Loucy (cell line): Measurements from ENCODE around the gene TNNT2.

Experiments used
- H2AFZ ChIP-seq: fragments of 200-600 bp; sonication (generic); 2 replicates; pipeline ENCODE4 v1.6.0; 2016; ENCODE audit warnings: antibody characterized with exemption, mild to moderate bottlenecking, low read length, moderate library complexity
- H3F3A ChIP-seq: fragments of 200-600 bp; 2 replicates; pipeline ENCODE4 v1.6.0; 2016; ENCODE audit warnings: antibody characterized with exemption, low read depth, mild to moderate bottlenecking
- H3K27me3 ChIP-seq: fragments of 200-600 bp; sonication (generic); 2 replicates; pipeline ENCODE4 v1.6.1; 2014; ENCODE audit warnings: low read length, mild to moderate bottlenecking; ENCODE audit not compliant: insufficient read depth, poor library complexity, severe bottlenecking
- H3K36me3 ChIP-seq: fragments of 200-600 bp; sonication (generic); 2 replicates; pipeline ENCODE4 v1.6.1; 2016; ENCODE audit warnings: low read length; ENCODE audit not compliant: insufficient read depth
- H3K4me1 ChIP-seq: fragments of 200-600 bp; sonication (generic); 2 replicates; pipeline ENCODE4 v1.5.1; 2014; ENCODE audit warnings: low read length, mild to moderate bottlenecking; ENCODE audit not compliant: insufficient read depth, poor library complexity, severe bottlenecking
- H3K4me2 ChIP-seq: fragments of 200-600 bp; sonication (generic); 2 replicates; pipeline ENCODE4 v1.6.0; 2014; ENCODE audit warnings: antibody characterized with exemption, low read length, low read depth, mild to moderate bottlenecking; ENCODE audit not compliant: poor library complexity, severe bottlenecking
- H3K4me3 ChIP-seq: fragments of 200-600 bp; sonication (generic); 2 replicates; pipeline ENCODE4 v1.5.1; 2014; ENCODE audit warnings: low read length, mild to moderate bottlenecking, mixed read lengths; ENCODE audit not compliant: poor library complexity, severe bottlenecking
- H3K79me2 ChIP-seq: fragments of 200-600 bp; sonication (generic); 2 replicates; pipeline ENCODE4 v1.6.1; 2014; ENCODE audit warnings: low read length; ENCODE audit not compliant: insufficient read depth
- H3K9ac ChIP-seq: fragments of 200-600 bp; sonication (generic); 2 replicates; pipeline ENCODE4 v1.6.0; 2014; ENCODE audit warnings: mild to moderate bottlenecking, low read depth, low read length, moderate library complexity; ENCODE audit not compliant: poor library complexity, severe bottlenecking
- H3K9me2 ChIP-seq: fragments of 200-600 bp; sonication (generic); replicated peaks from 2 replicates; pipeline ENCODE4 v1.6.1; 2016; ENCODE audit warnings: low read depth, low read length, mixed read lengths
- H3K9me3 ChIP-seq: fragments of 200-600 bp; sonication (generic); 2 replicates; pipeline ENCODE4 v1.6.1; 2014; ENCODE audit warnings: mild to moderate bottlenecking, antibody characterized with exemption, low read length, low read depth; ENCODE audit not compliant: insufficient read depth
- H4K20me1 ChIP-seq: fragments of 200-600 bp; sonication (generic); 2 replicates; pipeline ENCODE4 v1.6.0; 2014; ENCODE audit warnings: antibody characterized with exemption, low read length, mild to moderate bottlenecking; ENCODE audit not compliant: insufficient read depth, poor library complexity, severe bottlenecking
- CTCF ChIP-seq: fragments of 200-600 bp; sonication (generic); conservative IDR thresholded peaks from 2 replicates; pipeline ENCODE4 v1.5.1; 2014; ENCODE audit warnings: mild to moderate bottlenecking, antibody characterized with exemption, low read length
- EZH2phosphoT487 ChIP-seq: fragments of 200-600 bp; IDR thresholded peaks from 2 replicates; pipeline ENCODE4 v1.6.1; 2018; ENCODE audit warnings: antibody characterized with exemption, mild to moderate bottlenecking, moderate library complexity, borderline replicate concordance

The TNNT2 gene

GRCh38 chr1:201374364-201374763, 3.1 kb downstream of the TNNT2 start:
- no peaks in the 10 kb centered on the region for H3F3A ChIP-seq

GRCh38 chr1:201371792-201372191, 5.7 kb downstream of the TNNT2 start:
- Histone ChIP-seq H3K4me3 (no peak overlapping the region), H2AFZ (no peak overlapping the region), H4K20me1 (no peaks in the 10 kb centered on the region), H3K4me2 (no peak overlapping the region), H3K79me2 (no peaks in the 10 kb centered on the region), H3K9ac (no peak overlapping the region), H3K9me2 (no peaks in the 10 kb centered on the region), H3K9me3 (no peaks in the 10 kb centered on the region), H3K36me3 (no peaks in the 10 kb centered on the region), H3K4me1 (no peaks in the 10 kb centered on the region), H3F3A (no peaks in the 10 kb centered on the region), H3K27me3 (no peaks in the 10 kb centered on the region)
- no peak for TF ChIP-seq CTCF
- TF ChIP-seq EZH2phosphoT487, result no peak

More at GRCh38 chr1:201374364-201374763, 3.1 kb downstream of the TNNT2 start:
- TF ChIP-seq EZH2phosphoT487 (no peak), CTCF (no peak)
- Histone ChIP-seq H3K4me3 (no peak overlapping the region), H2AFZ (no peak overlapping the region), H3K9me3 (no peaks in the 10 kb centered on the region), H3K9me2 (no peaks in the 10 kb centered on the region), H3K4me1 (no peaks in the 10 kb centered on the region), H3K27me3 (no peaks in the 10 kb centered on the region), H3K9ac (no peak overlapping the region), H3K4me2 (no peak overlapping the region), H3K36me3 (no peaks in the 10 kb centered on the region), H3K79me2 (no peaks in the 10 kb centered on the region), H4K20me1 (no peaks in the 10 kb centered on the region)

- Histone ChIP-seq H3K27me3 (no peaks in the 10 kb centered on the region), H3F3A (no peaks in the 10 kb centered on the region), H3K4me1 (no peaks in the 10 kb centered on the region), H3K4me2 (no peak overlapping the region), H3K9me3 (no peaks in the 10 kb centered on the region), H2AFZ (no peak overlapping the region), H3K4me3 (no peak overlapping the region), H4K20me1 (no peaks in the 10 kb centered on the region), H3K9ac (no peak overlapping the region), H3K79me2 (no peaks in the 10 kb centered on the region), H3K36me3 (no peaks in the 10 kb centered on the region), H3K9me2 (no peaks in the 10 kb centered on the region)
- TF ChIP-seq EZH2phosphoT487 (no peak), CTCF (no peak)
These were observed 6.2 kb downstream of the TNNT2 start for GRCh38 chr1:201371276-201371675.
